HepG2 (cell line): ENCODE results near the gene GCSAM. TPM values are rescaled to one million over a fixed set of nuclear protein-coding genes. Genes with fewer than 3 reads are reported as not detected.

ENCODE experiments used
- ATAC-seq: fragments of 200-7000 bp; cut with Tn5 transposase; 3 replicates; pipeline ENCODE4 v1.9.1; 2020; ENCODE audit warnings: mild to moderate bottlenecking, moderate library complexity
- BruUV-seq: library from RNA; stranded (reverse); fragments of 400-500 nt; replicated peaks from 2 replicates; lab custom pipeline; 2021; lab: Mats Ljungman, UMichigan
- CTCF ChIA-PET: fragments of 300-600 bp; formaldehyde crosslinking; extraction: SDS; loops from one replicate; lab custom pipeline; 2021; ENCODE audit warnings: low total read pairs, inconsistent platforms, low intra/inter-chr PET ratio; lab: Yijun Ruan, JAX
- POLR2A ChIA-PET: fragments of 350-600 bp; sonication (Branson Sonifier 250); formaldehyde crosslinking; loops from one replicate; lab custom pipeline; 2020; ENCODE audit warnings: antibody characterized with exemption, inconsistent platforms; lab: Yijun Ruan, JAX
- DNase-seq: peaks from one replicate; pipeline ENCODE4 v3.0.0-alpha.2; 2015; ENCODE audit warnings: low spot score
- FAIRE-seq: peaks from 3 replicates; lab custom pipeline; 2011; peaks lifted over from hg19 to GRCh38; lab: Jason Lieb, UNC
- H2AFZ ChIP-seq: one replicate; pipeline ENCODE4 v1.6.1; 2011; ENCODE audit warnings: low read length, inconsistent platforms
- H3K27ac ChIP-seq: fragments of 300-600 bp; 3 replicates; pipeline ENCODE4 v1.8.0; 2011; ENCODE audit warnings: mixed run types, mild to moderate bottlenecking, mixed read lengths, low read length, inconsistent platforms; ENCODE audit not compliant: insufficient read depth; ENCODE audit errors: extremely low read length
- H3K27me3 ChIP-seq, 2 experiments: fragments of 200-600 bp in 1 of 2; 2 replicates in 1 of 2; 3 replicates in 1 of 2; pipeline versions ENCODE4 v1.6.0 to v1.8.0; 2011; ENCODE audit warnings: low read length in 2 of 2, mild to moderate bottlenecking in 2 of 2, moderate library complexity in 2 of 2, inconsistent platforms in 1 of 2; ENCODE audit not compliant: insufficient read depth in 2 of 2, control insufficient read depth in 1 of 2
- H3K36me3 ChIP-seq, 2 experiments: fragments of 200-600 bp in 1 of 2; replicated peaks in 1 of 2; 2 replicates in 1 of 2; 3 replicates in 1 of 2; pipeline versions ENCODE4 v1.5.1 to v1.8.0; 2011; ENCODE audit warnings: low read length in 2 of 2, inconsistent platforms in 1 of 2; ENCODE audit not compliant: insufficient read depth in 2 of 2, control insufficient read depth in 1 of 2
- H3K4me1 ChIP-seq: 2 replicates; pipeline ENCODE4 v1.5.1; 2012; ENCODE audit warnings: low read length, inconsistent platforms; ENCODE audit not compliant: insufficient read depth
- H3K4me2 ChIP-seq: 2 replicates; pipeline ENCODE4 v1.6.0; 2011; ENCODE audit warnings: low read depth, low read length, inconsistent platforms
- H3K4me3 ChIP-seq, 3 experiments: fragments of 200-600 bp in 1 of 3; sonication (generic), shearing (Covaris generic) in 1 of 3; replicated peaks in 1 of 3; 2 replicates each; pipeline ENCODE4 v1.5.1; 2011 to 2016; ENCODE audit warnings: low read length in 3 of 3, inconsistent platforms in 2 of 3, low read depth in 2 of 3, mild to moderate bottlenecking in 2 of 3, control low read depth in 1 of 3, mixed read lengths in 1 of 3; ENCODE audit not compliant: insufficient read depth in 1 of 3
- H3K79me2 ChIP-seq: one replicate; pipeline ENCODE4 v1.6.1; 2011; ENCODE audit warnings: low read length, inconsistent platforms; ENCODE audit not compliant: insufficient read depth
- H3K9ac ChIP-seq: 2 replicates; pipeline ENCODE4 v1.6.0; 2011; ENCODE audit warnings: mild to moderate bottlenecking, low read depth, low read length, inconsistent platforms; ENCODE audit not compliant: insufficient read depth
- H3K9me3 ChIP-seq: 2 replicates; pipeline ENCODE4 v1.5.1; 2012; ENCODE audit warnings: mild to moderate bottlenecking, low read length
- H4K20me1 ChIP-seq: 2 replicates; pipeline ENCODE4 v1.6.0; 2011; ENCODE audit warnings: inconsistent platforms, mild to moderate bottlenecking, low read length, moderate library complexity; ENCODE audit not compliant: insufficient read depth
- CTCF ChIP-seq: sonication (generic); formaldehyde crosslinking; IDR thresholded peaks from 2 replicates; pipeline ENCODE4 v1.5.0; 2020; ENCODE audit warnings: mild to moderate bottlenecking, missing genetic modification reagents, moderate library complexity
- DZIP1 ChIP-seq: sonication (generic); formaldehyde crosslinking; IDR thresholded peaks from 2 replicates; pipeline ENCODE4 v1.5.0; 2020; ENCODE audit warnings: mild to moderate bottlenecking, missing genetic modification reagents
- FOXP1 ChIP-seq, 2 experiments: fragments of 450-650 bp in 1 of 2; IDR thresholded peaks; 2 replicates each; pipeline ENCODE4 v1.6.1; 2017 to 2018; ENCODE audit warnings: antibody characterized with exemption in 1 of 2
- RAD21 ChIP-seq: fragments of 450-650 bp; formaldehyde crosslinking; IDR thresholded peaks from 2 replicates; pipeline ENCODE4 v1.5.0; 2020; ENCODE audit warnings: mild to moderate bottlenecking
- SMC3 ChIP-seq: IDR thresholded peaks from 2 replicates; pipeline ENCODE4 v1.6.1; 2011; ENCODE audit warnings: low read length, improper control_type of control experiment
- SOX6 ChIP-seq, 2 experiments: fragments of 450-650 bp in 1 of 2; sonication (generic) in 1 of 2; formaldehyde crosslinking in 1 of 2; IDR thresholded peaks; 2 replicates each; pipeline versions ENCODE4 v1.4.0 to v1.6.1; 2017 to 2020; ENCODE audit warnings: antibody characterized with exemption in 1 of 2, mild to moderate bottlenecking in 1 of 2, missing genetic modification reagents in 1 of 2
- STAG1 ChIP-seq: sonication (generic); formaldehyde crosslinking; IDR thresholded peaks from 2 replicates; pipeline ENCODE4 v1.4.0; 2020; ENCODE audit warnings: missing genetic modification reagents
- U2AF1 ChIP-seq: fragments of 200-400 bp; formaldehyde crosslinking; optimal IDR thresholded peaks from 2 replicates; pipeline ENCODE3; 2017; ENCODE audit warnings: mild to moderate bottlenecking, low read depth, low read length
- WGBS: methylation state at CpG from one replicate; pipeline ENCODE4 v1.1.6; 2017; ENCODE audit warnings: low lambda C conversion rate; 5-methylcytosine and 5-hydroxymethylcytosine counted together
- in situ Hi-C: cut with HindIII; loops from 2 replicates; pipeline ENCODE4 v1.10.0; 2017; ENCODE audit warnings: low pct_unique_long_range_greater_than_20kb; ENCODE audit not compliant: extremely low pct_ligation_motif_present
- intact Hi-C: fragments of 100-400 bp; cut with micrococcal nuclease; formaldehyde crosslinking; loops from one replicate; pipeline ENCODE4 v1.10.0; 2022; ENCODE audit not compliant: unreplicated experiment
- polyA plus RNA-seq, 8 experiments: library from polyadenylated mRNA; depleted of rRNA in 3 of 8; stranded (reverse) in 7 of 8; unstranded in 1 of 8; fragments of >200 nt; fragmentation: Illumina TruSeq in 4 of 8; extraction: Trizol in 4 of 8; gene quantifications; 2 replicates each; pipeline versions ENCODE4 v1.2.1 to v1.2.3, GENCODE V29; 2011 to 2016; ENCODE audit warnings: low read depth in 4 of 8, missing spikeins in 1 of 8, mixed read lengths in 1 of 8; ENCODE audit not compliant: insufficient read depth in 1 of 8
- total RNA-seq, 5 experiments: library from RNA; depleted of rRNA; stranded (reverse); fragments of >200 nt; fragmentation: Illumina TruSeq; extraction: Trizol; gene quantifications; 2 replicates each; pipeline ENCODE4 v1.2.3, GENCODE V29; 2016; ENCODE audit warnings: low read depth in 1 of 5

Gene GCSAM
- total and polyA plus RNA-seq, 2 of the 13 experiments (the other 11 are each of a cell fraction or from before 2014, with no cell fraction given) = not detected

GRCh38 chr3:112137781-112138180 lies 4.7 kb upstream of the GCSAM start (continued):
- no peak for TF ChIP-seq DZIP1 (CRISPR knock-in tag)
- TF ChIP-seq, all 625 proteins: peak for 0

- ATAC-seq (peak; percentile 87), DNase-seq (peak; percentile 42), FAIRE-seq (peak; percentile 26)
- Histone ChIP-seq H3K4me1 (no peaks in the 10 kb centered on the region), H3K9ac (no peak overlapping the region), H2AFZ (no peak overlapping the region), H3K9me3 (no peaks in the 10 kb centered on the region), H3K4me2 (no peak overlapping the region), H3K79me2 (no peaks in the 10 kb centered on the region), H3K27ac (no peak overlapping the region), H4K20me1 (no peaks in the 10 kb centered on the region)
- WGBS = 10% methylated on average over 5 of the region's 5 CpGs
- POLR2A ChIA-PET = no interaction called here
- in situ Hi-C loops (loop anchor here (10.0 kb wide), 1 partner anchor 378 kb away; no protein-coding TSS in a partner anchor), intact Hi-C loops (loop anchor here (1.0 to 10.0 kb wide), 4 partner anchors 158 to 394 kb away; partner anchors contain the start of gene SLC9C1)
- BruUV-seq = no TSS peak
- TF ChIP-seq SMC3 = peak; percentile 50
- TF ChIP-seq CTCF (CRISPR knock-in tag) = peak; percentile 70
- 0 out of 2 replicates have a peak, but pooled peaks have one; percentile 29 for TF ChIP-seq RAD21 (CRISPR knock-in tag)
- TF ChIP-seq FOXP1 (IDR thresholded peaks at IDR 0.05) = no peak
- TF ChIP-seq FOXP1 (CRISPR knock-in tag; IDR thresholded peaks at IDR 0.05) = no peak
- TF ChIP-seq STAG1 (CRISPR knock-in tag) = peak; percentile 66
- no peak for TF ChIP-seq U2AF1
- TF ChIP-seq SOX6 (IDR thresholded peaks at IDR 0.05) = no peak
- no peak for TF ChIP-seq SOX6 (CRISPR knock-in tag; IDR thresholded peaks at IDR 0.05)
- TF ChIP-seq, all 625 proteins: peak for 4
- no peak overlapping the region for H3K4me3 ChIP-seq
- H3K36me3 ChIP-seq = no peaks in the 10 kb centered on the region
- CTCF ChIA-PET = interaction anchor here (0.9 to 1.8 kb wide), 3 partner anchors 300 to 394 kb away, joined by 3 to 20 read pairs (median 7); no protein-coding TSS in a partner anchor
- H3K27me3 ChIP-seq = no peaks in the 10 kb centered on the region; a peak in 1 of 5 replicates
Observed at GRCh38 chr3:112136959-112137693, 4.1 kb upstream of the GCSAM start.
